ENCODE measurements around the gene HMGCR. TPM values are rescaled to one million over a fixed set of nuclear protein-coding genes. Genes with fewer than 3 reads are reported as not detected.

HMGCR gene
- polyA plus RNA-seq, 3 donors, result 19.8 to 33.3 (median 31.9) TPM

GRCh38 chr5:75340714-75341478 lies 3.9 kb downstream of the HMGCR start:
- no peak overlapping the region for H2AFZ ChIP-seq (ENCODE audit: insufficient read depth, low read depth, low read length, poor library complexity, severe bottlenecking)
- intact Hi-C loops (cut with micrococcal nuclease), result no loop called here
- no peak for TF ChIP-seq CTCF (IDR thresholded peaks at IDR 0.05)
- WGBS (ENCODE audit: insufficient coverage), result no CpG with 5 or more reads among the region's 3 CpGs
- Mint-ChIP-seq H3K4me1 (peaks cover 33% of the 10 kb centered on the region), H3K27me3 (ENCODE audit: low read depth in 3 of 3) (no peaks in the 10 kb centered on the region), H3K27ac (no peak overlapping the region), H3K9me3 (no peaks in the 10 kb centered on the region), H3K36me3 (peaks cover 24 to 36% of the 10 kb centered on the region in 2 donors), H3K4me3 (no peak overlapping the region)
- H3K4me1 ChIP-seq (ENCODE audit: control insufficient read depth in 1 of 2, insufficient read depth in 2 of 2, low read length in 2 of 2), result peaks cover 22 to 31% of the 10 kb centered on the region in 2 donors
- no peak for DNase-seq
- no peak overlapping the region for H3K9ac ChIP-seq (ENCODE audit: insufficient read depth, low read length, poor library complexity, severe bottlenecking)
- H3K4me3 ChIP-seq (replicated peaks in 1 of 3; ENCODE audit: low read depth in 2 of 3, low read length in 3 of 3), result no peak overlapping the region
- H3K27me3 ChIP-seq (ENCODE audit: control insufficient read depth in 2 of 2, insufficient read depth in 2 of 2, low read length in 2 of 2), result no peaks in the 10 kb centered on the region
- no peaks in the 10 kb centered on the region for H3K9me3 ChIP-seq (replicated peaks in 1 of 2; ENCODE audit: control insufficient read depth in 1 of 2, insufficient read depth in 1 of 2, low read length in 2 of 2)
- peaks cover 27 to 35% of the 10 kb centered on the region in 2 donors for H3K36me3 ChIP-seq (replicated peaks in 1 of 2; ENCODE audit: control insufficient read depth in 1 of 2, insufficient read depth in 2 of 2, low read length in 2 of 2)
- H3K79me2 ChIP-seq (ENCODE audit: insufficient read depth, low read length), result peaks cover 68% of the 10 kb centered on the region
- H3K4me2 ChIP-seq (replicated peaks; ENCODE audit: extremely low read depth, low read length, poor library complexity, severe bottlenecking), result no peak overlapping the region
- no peak overlapping the region for H3K27ac ChIP-seq (ENCODE audit: low read depth in 1 of 2, low read length in 2 of 2)
- H4K20me1 ChIP-seq (ENCODE audit: insufficient read depth, low read length), result peaks cover 59% of the 10 kb centered on the region

GRCh38 chr5:75341934-75342333 lies 4.9 kb downstream of the HMGCR start:
- DNase-seq, result no peak
- H3K79me2 ChIP-seq (ENCODE audit: insufficient read depth, low read length), result peaks cover 68% of the 10 kb centered on the region
- no peaks in the 10 kb centered on the region for H3K9me3 ChIP-seq (replicated peaks in 1 of 2; ENCODE audit: control insufficient read depth in 1 of 2, insufficient read depth in 1 of 2, low read length in 2 of 2)
- H2AFZ ChIP-seq (ENCODE audit: insufficient read depth, low read depth, low read length, poor library complexity, severe bottlenecking), result no peak overlapping the region
- no peak overlapping the region for H3K4me3 ChIP-seq (replicated peaks in 1 of 3; ENCODE audit: low read depth in 2 of 3, low read length in 3 of 3)
- WGBS (ENCODE audit: insufficient coverage), result no CpG with 5 or more reads among the region's 1 CpG
- peaks cover 16 to 23% of the 10 kb centered on the region in 2 donors for H3K4me1 ChIP-seq (ENCODE audit: control insufficient read depth in 1 of 2, insufficient read depth in 2 of 2, low read length in 2 of 2)
- intact Hi-C loops (cut with micrococcal nuclease), result no loop called here
- Mint-ChIP-seq H3K4me1 (peaks cover 33% of the 10 kb centered on the region), H3K27me3 (ENCODE audit: low read depth in 3 of 3) (no peaks in the 10 kb centered on the region), H3K4me3 (no peak overlapping the region), H3K9me3 (no peaks in the 10 kb centered on the region), H3K36me3 (peaks cover 31 to 45% of the 10 kb centered on the region in 2 donors), H3K27ac (no peak overlapping the region)
- TF ChIP-seq CTCF (IDR thresholded peaks at IDR 0.05), result no peak
- peaks cover 59% of the 10 kb centered on the region for H4K20me1 ChIP-seq (ENCODE audit: insufficient read depth, low read length)
- H3K9ac ChIP-seq (ENCODE audit: insufficient read depth, low read length, poor library complexity, severe bottlenecking), result no peak overlapping the region
- H3K4me2 ChIP-seq (replicated peaks; ENCODE audit: extremely low read depth, low read length, poor library complexity, severe bottlenecking), result no peak overlapping the region
- peaks cover 34 to 45% of the 10 kb centered on the region in 2 donors for H3K36me3 ChIP-seq (replicated peaks in 1 of 2; ENCODE audit: control insufficient read depth in 1 of 2, insufficient read depth in 2 of 2, low read length in 2 of 2)
- no peaks in the 10 kb centered on the region for H3K27me3 ChIP-seq (ENCODE audit: control insufficient read depth in 2 of 2, insufficient read depth in 2 of 2, low read length in 2 of 2)
- H3K27ac ChIP-seq (ENCODE audit: low read depth in 1 of 2, low read length in 2 of 2), result no peak overlapping the region

Measured in CD14-positive monocyte (primary cell).